ENCODE results near the gene KNCN. TPM values are rescaled to one million over a fixed set of nuclear protein-coding genes. Genes with fewer than 3 reads are reported as not detected.

Gene KNCN
- total RNA-seq, result not detected in 2 replicates

DNA sequence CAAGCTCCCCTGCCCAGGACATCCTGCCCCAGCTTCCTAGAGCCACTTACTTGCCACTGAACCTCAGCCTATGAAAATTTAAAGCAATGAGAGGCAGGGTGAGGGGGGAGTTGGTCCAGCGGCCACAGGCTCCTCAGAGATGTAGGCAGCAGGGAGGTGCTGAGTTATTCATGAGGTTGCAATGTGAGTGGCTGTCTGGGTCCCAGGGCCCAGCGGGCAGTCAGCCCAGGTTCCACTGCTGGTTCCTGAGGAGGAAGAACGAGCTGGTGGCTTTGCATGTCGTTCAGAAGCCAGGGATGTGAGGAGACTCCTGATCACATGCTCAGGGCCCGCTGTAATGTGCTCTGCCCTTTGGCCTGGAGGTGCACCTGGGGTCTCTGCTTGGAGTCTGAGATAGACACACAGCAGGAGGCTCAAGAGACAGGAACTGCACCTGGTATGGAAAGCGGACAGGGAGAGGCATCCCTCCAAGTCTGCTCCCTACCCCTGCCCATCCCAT lies at the start of gene KNCN:
KNCN (minus strand) TSS at position 51 of the 499 bp plus-strand sequence. CDS start 432 bp downstream, outside the sequence.
- H3K4me1 Mint-ChIP-seq, result peaks cover 12% of the 10 kb centered on the region
- no peak within 1 kb of the TSS for H3K27ac Mint-ChIP-seq
- peaks cover 10% of the 10 kb centered on the region for H3K27me3 Mint-ChIP-seq
- DNase-seq, result no peak
- no peaks in the 10 kb centered on the region for H3K9me3 Mint-ChIP-seq
- H3K36me3 Mint-ChIP-seq (ENCODE audit: low read depth), result no peaks in the 10 kb centered on the region
- no peak within 1 kb of the TSS for H3K4me3 Mint-ChIP-seq
- intact Hi-C loops (cut with micrococcal nuclease), result no loop called here

DNA sequence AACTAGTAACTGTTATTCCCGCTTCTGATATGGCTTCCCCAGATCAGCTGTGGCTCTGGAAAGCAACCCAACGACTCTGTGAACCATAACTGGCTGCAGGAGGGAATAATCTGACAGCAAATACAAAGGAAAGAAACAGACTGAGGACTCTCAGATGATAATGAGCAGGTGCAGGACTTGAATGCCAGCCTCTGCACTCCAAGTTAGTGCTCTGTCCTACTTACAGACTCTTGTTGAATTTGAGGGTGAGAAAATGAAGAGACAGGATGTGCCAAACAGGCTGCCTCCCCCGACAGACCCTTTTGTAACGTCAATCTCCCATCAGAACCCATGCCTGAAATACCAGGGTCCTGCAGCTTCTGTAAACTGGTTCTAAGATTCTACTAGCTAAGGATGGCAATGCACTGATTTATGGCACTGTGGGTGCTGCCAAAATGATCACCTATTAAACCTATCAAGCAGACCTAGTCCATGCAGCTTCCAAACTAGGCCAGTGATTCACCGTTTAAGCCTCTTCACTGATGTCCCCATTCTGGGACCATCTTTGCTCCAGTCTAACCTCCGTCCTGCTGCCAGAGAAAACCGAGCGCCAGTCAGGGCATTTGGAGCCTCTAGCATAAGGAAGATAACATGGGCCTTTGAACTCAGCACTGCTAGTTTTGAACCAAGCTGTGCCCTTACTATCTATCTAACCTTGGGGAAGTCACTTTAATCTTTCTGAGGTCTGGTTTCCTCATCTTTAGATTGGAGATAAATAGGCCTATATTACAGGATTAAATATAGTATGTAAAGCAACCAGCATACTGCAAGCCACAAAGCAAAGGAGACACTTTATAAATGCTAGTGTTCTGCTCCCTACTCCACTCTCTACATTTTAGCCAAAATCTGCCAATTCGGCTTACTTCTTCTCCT lies 47.9 kb upstream of the KNCN start:
- H3K27ac Mint-ChIP-seq, result no peak overlapping the region
- intact Hi-C loops (cut with micrococcal nuclease), result no loop called here
- H3K36me3 Mint-ChIP-seq (ENCODE audit: low read depth), result peaks cover 24% of the 10 kb centered on the region
- H3K27me3 Mint-ChIP-seq, result no peaks in the 10 kb centered on the region
- no peaks in the 10 kb centered on the region for H3K9me3 Mint-ChIP-seq
- H3K4me1 Mint-ChIP-seq, result peaks cover 65% of the 10 kb centered on the region
- DNase-seq, result no peak
- no peak overlapping the region for H3K4me3 Mint-ChIP-seq

DNA sequence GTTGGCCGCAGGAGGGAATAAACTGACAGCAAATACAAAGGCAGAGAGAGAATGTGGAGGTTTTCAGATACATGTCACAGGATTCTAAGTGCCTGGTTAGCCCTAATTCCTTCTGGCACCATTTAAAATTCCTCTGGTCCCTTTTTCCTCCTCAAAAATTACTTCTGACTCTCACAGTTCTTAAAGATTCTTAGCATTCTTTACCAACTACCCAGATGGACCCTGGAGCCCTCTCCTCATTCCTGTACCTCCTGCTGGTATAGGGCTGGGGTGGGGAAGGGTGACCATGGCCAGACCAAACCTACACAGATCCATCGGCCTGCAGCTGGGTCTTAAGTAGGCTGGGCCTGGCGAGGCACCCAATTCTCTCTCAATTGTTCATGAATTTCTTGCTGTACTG lies 45.4 kb upstream of the KNCN start:
- Mint-ChIP-seq H3K36me3 (ENCODE audit: low read depth) (peaks cover 40% of the 10 kb centered on the region), H3K9me3 (no peaks in the 10 kb centered on the region), H3K4me3 (no peak overlapping the region), H3K27me3 (no peaks in the 10 kb centered on the region), H3K4me1 (peaks cover 59% of the 10 kb centered on the region), H3K27ac (no peak overlapping the region)
- no peak for DNase-seq
- intact Hi-C loops (cut with micrococcal nuclease), result no loop called here

DNA sequence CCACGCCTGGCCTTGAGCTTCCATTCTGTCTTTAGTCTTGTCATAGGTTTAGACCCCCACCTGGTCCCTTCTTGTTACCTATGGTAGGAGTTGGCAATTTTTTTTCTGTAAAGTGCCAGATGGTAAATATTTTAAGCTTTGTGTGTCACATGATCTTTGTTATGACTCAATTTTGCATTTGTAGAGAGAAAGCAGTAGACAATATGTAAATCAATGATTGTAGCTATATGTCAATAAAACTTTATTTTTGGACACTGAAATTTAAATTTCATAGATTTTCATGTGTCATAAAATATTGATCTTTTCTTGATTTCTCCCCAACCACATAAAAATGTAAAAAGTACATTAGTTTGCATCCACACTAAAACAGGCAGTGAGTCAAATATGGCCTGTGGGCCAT lies 44.6 kb upstream of the KNCN start:
- H3K27me3 Mint-ChIP-seq, result no peaks in the 10 kb centered on the region
- no peaks in the 10 kb centered on the region for H3K9me3 Mint-ChIP-seq
- peaks cover 57% of the 10 kb centered on the region for H3K4me1 Mint-ChIP-seq
- H3K27ac Mint-ChIP-seq, result no peak overlapping the region
- intact Hi-C loops (cut with micrococcal nuclease), result no loop called here
- no peak for DNase-seq
- H3K36me3 Mint-ChIP-seq (ENCODE audit: low read depth), result peaks cover 45% of the 10 kb centered on the region
- no peak overlapping the region for H3K4me3 Mint-ChIP-seq

DNA sequence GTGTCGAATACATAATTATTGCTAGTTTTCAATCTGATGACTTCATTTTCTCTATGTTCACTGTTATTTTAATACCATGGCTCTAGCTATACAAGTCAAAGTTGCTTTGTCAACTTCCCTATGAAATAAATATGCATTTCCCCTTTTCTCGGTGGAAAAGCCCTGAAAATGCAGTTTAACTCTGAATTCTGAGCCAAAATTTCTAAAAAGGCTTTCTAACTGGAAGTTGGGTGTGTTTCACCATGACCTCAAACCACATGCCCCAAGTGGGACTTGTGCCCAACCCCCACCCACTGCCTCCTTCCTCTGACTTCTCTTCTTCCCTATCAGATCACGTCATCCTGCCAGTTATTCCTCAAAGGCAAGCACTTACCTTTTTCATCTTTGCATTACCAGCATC lies 43.7 kb upstream of the KNCN start:
- H3K4me3 Mint-ChIP-seq, result peak overlapping the region; percentile 40
- DNase-seq, result peak; percentile 73
- intact Hi-C loops (cut with micrococcal nuclease), result loop anchor here (2.0 kb wide), 1 partner anchor 14 kb away; no protein-coding TSS in a partner anchor

DNA sequence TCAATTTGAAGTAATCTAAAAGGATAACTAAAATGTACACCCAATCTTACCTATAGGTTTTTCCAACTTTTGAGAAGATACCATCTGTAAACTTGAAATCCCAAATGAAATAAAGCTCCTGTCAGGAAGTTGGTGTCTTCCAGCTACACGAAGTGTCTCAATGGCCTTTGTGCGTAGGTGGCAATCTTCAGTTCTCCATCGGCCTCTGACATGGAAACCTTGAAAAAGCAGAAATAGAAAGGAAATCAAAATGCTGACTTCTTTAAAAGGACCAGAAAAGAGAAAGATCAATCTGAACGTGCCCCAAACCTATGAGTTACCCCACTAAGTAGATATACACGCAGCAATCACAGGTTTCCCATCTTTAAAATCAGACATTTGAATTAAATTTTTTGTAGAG lies 42.6 kb upstream of the KNCN start:
- Mint-ChIP-seq H3K36me3 (ENCODE audit: low read depth) (peaks cover 63% of the 10 kb centered on the region), H3K9me3 (peaks cover 7% of the 10 kb centered on the region), H3K27me3 (no peaks in the 10 kb centered on the region), H3K4me3 (peak overlapping the region; percentile 40), H3K27ac (peak overlapping the region; percentile 11), H3K4me1 (peaks cover 46% of the 10 kb centered on the region)
- intact Hi-C loops (cut with micrococcal nuclease), result loop anchor here (2.0 kb wide), 1 partner anchor 13 kb away; no protein-coding TSS in a partner anchor
- DNase-seq, result no peak

More for the DNA sequence above, 43.7 kb upstream of the KNCN start:
- Mint-ChIP-seq H3K4me1 (peaks cover 56% of the 10 kb centered on the region), H3K36me3 (ENCODE audit: low read depth) (peaks cover 52% of the 10 kb centered on the region), H3K27ac (peak overlapping the region; percentile 26), H3K9me3 (peaks cover under 1% of the 10 kb centered on the region), H3K27me3 (no peaks in the 10 kb centered on the region)

DNA sequence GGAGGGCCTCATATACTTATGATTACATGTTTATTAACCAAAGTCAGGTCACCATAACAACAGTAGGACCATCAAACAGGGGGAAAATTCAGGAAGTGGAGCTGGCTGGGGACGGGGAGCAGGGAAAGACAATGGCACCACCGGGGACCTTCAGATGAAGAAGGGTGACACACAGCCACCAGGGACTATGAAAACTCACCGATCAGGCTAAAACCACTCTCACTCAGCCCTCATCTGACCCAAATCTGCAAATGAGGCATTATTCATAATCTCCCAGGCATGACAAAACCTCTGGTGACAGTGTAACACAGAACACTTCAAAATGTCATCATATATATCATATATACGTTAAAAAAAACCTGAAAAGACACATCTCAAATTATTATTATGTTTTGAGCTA lies 41.4 kb upstream of the KNCN start:
- Mint-ChIP-seq H3K9me3 (peaks cover 9% of the 10 kb centered on the region), H3K4me1 (peaks cover 39% of the 10 kb centered on the region), H3K27me3 (no peaks in the 10 kb centered on the region), H3K27ac (no peak overlapping the region), H3K4me3 (no peak overlapping the region), H3K36me3 (ENCODE audit: low read depth) (peaks cover 63% of the 10 kb centered on the region)
- intact Hi-C loops (cut with micrococcal nuclease), result no loop called here
- no peak for DNase-seq

DNA sequence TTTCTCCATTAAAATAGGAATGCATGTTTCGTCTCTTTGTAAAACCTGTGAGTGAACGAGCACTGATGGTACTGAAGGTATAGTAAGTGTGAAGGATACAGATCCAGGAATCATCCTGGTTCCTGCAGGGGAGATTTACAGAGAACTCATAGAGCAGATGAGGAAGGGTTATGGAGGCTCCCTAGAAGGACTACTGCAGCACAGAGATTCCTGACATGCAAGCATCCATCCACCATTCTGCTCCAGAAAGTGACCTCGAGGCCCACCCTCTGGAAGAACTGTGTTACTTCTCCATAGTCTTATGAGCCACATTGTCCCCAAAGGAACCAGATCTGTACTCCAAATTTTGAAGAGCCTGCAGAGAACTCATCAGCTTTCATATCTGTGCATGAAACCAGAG lies 38.1 kb upstream of the KNCN start:
- intact Hi-C loops (cut with micrococcal nuclease), result no loop called here

DNA sequence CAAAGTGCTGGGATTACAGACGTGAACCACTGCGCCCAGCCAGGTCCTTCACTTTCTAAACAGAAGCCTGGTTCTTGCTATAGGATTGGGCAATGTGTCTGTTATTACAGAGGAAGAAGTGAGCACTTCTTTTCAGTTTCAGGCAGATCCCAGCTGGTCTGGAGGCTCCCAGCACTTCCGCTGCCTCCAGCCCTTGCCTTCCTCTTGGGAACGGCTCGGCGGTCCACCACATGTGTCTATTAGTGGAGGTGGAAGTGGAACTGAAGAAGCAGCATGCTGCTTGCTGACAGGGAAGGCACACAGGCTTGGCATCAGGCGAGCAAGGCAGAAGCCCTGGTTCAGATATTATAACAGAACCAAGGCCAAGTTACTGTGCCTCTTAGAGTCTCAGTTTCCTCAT lies 35.6 kb upstream of the KNCN start:
- Mint-ChIP-seq H3K4me3 (no peak overlapping the region), H3K27me3 (no peaks in the 10 kb centered on the region), H3K27ac (no peak overlapping the region), H3K36me3 (ENCODE audit: low read depth) (peaks cover 66% of the 10 kb centered on the region), H3K4me1 (peaks cover 33% of the 10 kb centered on the region), H3K9me3 (peaks cover 9% of the 10 kb centered on the region)
- intact Hi-C loops (cut with micrococcal nuclease), result no loop called here
- no peak for DNase-seq

More for the DNA sequence above, 38.1 kb upstream of the KNCN start:
- no peak for DNase-seq
- no peak overlapping the region for H3K4me3 Mint-ChIP-seq
- H3K27me3 Mint-ChIP-seq, result no peaks in the 10 kb centered on the region
- peaks cover 22% of the 10 kb centered on the region for H3K4me1 Mint-ChIP-seq
- H3K27ac Mint-ChIP-seq, result no peak overlapping the region
- peaks cover 9% of the 10 kb centered on the region for H3K9me3 Mint-ChIP-seq
- peaks cover 72% of the 10 kb centered on the region for H3K36me3 Mint-ChIP-seq (ENCODE audit: low read depth)

DNA sequence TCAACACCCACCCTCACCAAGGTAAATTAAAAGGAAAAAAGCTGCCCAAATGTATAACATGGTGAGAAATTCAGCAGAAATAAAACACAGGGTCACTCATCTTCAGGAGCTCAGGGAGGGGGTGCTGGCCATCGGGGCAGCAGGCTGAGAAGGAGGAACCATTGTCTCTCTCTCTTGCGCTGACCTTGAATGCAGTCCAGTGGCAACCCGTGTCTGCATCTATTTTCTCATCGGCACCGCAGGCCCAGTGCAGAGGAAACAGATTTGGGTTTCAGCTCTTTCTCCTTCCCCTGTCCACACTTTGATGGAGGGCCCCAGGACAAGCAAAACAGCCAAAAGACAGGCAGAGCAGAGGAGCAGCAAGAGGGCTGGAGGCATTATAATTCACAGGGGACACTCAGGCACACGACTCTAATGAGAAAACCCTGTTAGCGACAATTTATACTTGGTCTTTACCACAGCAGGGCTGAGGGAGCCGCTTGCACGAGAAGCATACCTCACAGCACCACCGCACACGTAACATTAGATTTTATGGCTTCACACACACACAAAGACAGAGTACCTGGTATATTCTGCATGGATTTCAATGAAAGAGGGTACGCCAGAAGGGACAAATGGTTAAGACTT lies 34.0 kb upstream of the KNCN start:
- peaks cover 38% of the 10 kb centered on the region for H3K4me1 Mint-ChIP-seq
- H3K9me3 Mint-ChIP-seq, result peaks cover 9% of the 10 kb centered on the region
- no peak overlapping the region for H3K27ac Mint-ChIP-seq
- no peaks in the 10 kb centered on the region for H3K27me3 Mint-ChIP-seq
- H3K36me3 Mint-ChIP-seq (ENCODE audit: low read depth), result peaks cover 57% of the 10 kb centered on the region
- H3K4me3 Mint-ChIP-seq, result no peak overlapping the region
- no peak for DNase-seq
- intact Hi-C loops (cut with micrococcal nuclease), result no loop called here

DNA sequence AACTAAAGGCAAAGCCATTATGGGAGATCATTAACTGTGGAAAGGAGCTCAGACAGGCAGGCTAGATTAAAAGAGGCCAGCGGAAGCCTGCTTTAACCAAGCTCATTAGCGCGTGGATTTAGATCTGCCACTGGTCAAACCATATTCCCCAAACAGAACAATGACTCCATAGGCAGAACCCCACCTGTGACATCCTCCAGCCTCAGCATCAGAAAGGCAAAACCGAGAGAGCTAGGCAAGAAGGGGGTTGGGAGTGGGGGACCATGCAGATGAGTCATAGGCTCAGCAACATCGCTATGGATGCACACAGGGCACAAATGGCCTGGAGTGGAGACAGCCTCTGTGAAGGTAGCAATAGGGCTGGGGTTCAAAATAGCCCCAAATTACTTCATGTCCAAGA lies 32.0 kb upstream of the KNCN start:
- no peaks in the 10 kb centered on the region for H3K27me3 Mint-ChIP-seq
- peaks cover 51% of the 10 kb centered on the region for H3K36me3 Mint-ChIP-seq (ENCODE audit: low read depth)
- peaks cover 47% of the 10 kb centered on the region for H3K4me1 Mint-ChIP-seq
- DNase-seq, result no peak
- H3K9me3 Mint-ChIP-seq, result no peaks in the 10 kb centered on the region
- H3K27ac Mint-ChIP-seq, result peak overlapping the region; percentile 96
- H3K4me3 Mint-ChIP-seq, result no peak overlapping the region
- intact Hi-C loops (cut with micrococcal nuclease), result loop anchor here (2.0 kb wide), 1 partner anchor 33 kb away; the partner anchor contains the start of gene MOB3C

DNA sequence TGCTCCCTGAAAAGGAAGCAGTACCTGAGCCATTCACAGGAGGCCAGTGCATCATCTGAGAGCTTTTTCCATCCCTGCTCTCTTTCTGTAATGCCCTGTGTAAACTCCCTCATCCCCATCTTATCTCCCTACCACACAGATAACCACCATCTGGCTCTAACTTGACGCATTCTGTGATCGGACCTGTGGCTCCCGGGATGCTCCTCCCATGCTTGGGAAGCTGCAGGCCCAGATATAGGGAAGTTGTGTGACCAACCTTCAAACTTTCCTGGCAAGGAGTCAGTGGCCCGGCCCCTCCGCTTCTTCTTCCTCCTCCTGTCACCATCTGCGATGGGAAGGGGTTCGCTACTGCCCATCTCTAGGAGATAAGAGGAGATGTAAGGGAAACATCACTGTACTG lies 31.5 kb upstream of the KNCN start:
- H3K9me3 Mint-ChIP-seq, result no peaks in the 10 kb centered on the region
- H3K4me3 Mint-ChIP-seq, result peak overlapping the region; percentile 34
- H3K36me3 Mint-ChIP-seq (ENCODE audit: low read depth), result peaks cover 56% of the 10 kb centered on the region
- intact Hi-C loops (cut with micrococcal nuclease), result loop anchor here (1.0 to 2.0 kb wide), 2 partner anchors 21 to 34 kb away; partner anchors contain the start of genes MKNK1 and MOB3C
- H3K27me3 Mint-ChIP-seq, result no peaks in the 10 kb centered on the region
- peaks cover 49% of the 10 kb centered on the region for H3K4me1 Mint-ChIP-seq
- DNase-seq, result no peak
- peak overlapping the region; percentile 96 for H3K27ac Mint-ChIP-seq

DNA sequence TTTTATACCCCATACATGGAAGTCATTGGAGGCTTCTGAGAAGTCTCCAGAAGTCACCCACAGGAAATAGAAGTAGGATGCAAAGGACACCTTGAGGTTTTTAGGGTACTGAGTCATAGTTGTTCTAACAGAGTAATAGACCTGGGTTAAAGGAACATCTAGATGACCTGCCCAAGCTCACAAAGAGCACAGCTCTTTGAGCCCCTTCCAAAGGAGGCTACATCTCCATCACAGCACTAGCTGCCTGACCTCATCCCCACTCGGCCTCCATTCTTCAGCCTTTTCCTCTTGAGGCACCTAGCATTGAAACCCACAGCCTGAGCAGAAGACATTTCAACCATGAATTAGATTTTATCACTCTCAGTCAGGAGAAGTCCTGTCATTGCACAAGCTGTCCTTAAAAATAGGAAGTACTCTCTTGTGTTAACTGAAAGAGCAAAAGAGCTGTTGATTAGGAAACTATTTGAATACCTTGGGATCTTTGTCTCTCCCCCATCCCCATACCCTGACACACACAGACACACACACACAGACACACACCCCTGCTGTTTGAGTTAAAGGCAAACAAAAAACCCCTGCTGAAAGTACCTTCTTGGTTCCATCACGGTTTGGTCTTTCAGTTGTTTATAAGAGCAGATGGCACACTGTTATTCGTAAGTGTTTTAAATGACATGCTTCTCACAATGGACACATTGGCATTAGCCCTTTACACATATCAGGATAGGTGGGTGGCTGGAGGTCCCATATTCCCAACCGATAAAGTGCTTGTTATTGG lies 30.4 kb upstream of the KNCN start:
- Mint-ChIP-seq H3K27me3 (no peaks in the 10 kb centered on the region), H3K4me1 (peaks cover 52% of the 10 kb centered on the region), H3K36me3 (ENCODE audit: low read depth) (peaks cover 56% of the 10 kb centered on the region), H3K9me3 (no peaks in the 10 kb centered on the region), H3K4me3 (peak overlapping the region; percentile 67), H3K27ac (peak overlapping the region; percentile 96)
- intact Hi-C loops (cut with micrococcal nuclease), result loop anchor here (1.0 to 2.0 kb wide), 3 partner anchors 13 to 35 kb away; partner anchors contain the start of genes MKNK1 and MOB3C
- DNase-seq, result peak; percentile 83

Measured in activated CD4-positive, alpha-beta T cell treated with anti-CD3 and anti-CD28 coated beads, Interleukin-2, amount 10 ng/mL, durations not matched to agents 24 days and 14 days (primary cell).